GM21447 (cell line): ENCODE results near the gene TRMT112.

Experiments used
- ATAC-seq: cut with Tn5 transposase; IDR thresholded peaks from one replicate; pipeline ENCODE4 v1.9.1; 2021; ENCODE audit not compliant: unreplicated experiment

TRMT112 gene

GRCh38 chr11:64317325-64317960 is at the start of gene TRMT112:
Gene TRMT112, minus strand, starts transcription at chr11:64317559. Its CDS starts 33 bp downstream, at chr11:64317526.
- ATAC-seq, result peak; percentile 72

- no peak for ATAC-seq
Measured at GRCh38 chr11:64366751-64367150, 49.4 kb upstream of the TRMT112 start.

- no peak for ATAC-seq
Measured at GRCh38 chr11:64364911-64365310, 47.6 kb upstream of the TRMT112 start.

DNA sequence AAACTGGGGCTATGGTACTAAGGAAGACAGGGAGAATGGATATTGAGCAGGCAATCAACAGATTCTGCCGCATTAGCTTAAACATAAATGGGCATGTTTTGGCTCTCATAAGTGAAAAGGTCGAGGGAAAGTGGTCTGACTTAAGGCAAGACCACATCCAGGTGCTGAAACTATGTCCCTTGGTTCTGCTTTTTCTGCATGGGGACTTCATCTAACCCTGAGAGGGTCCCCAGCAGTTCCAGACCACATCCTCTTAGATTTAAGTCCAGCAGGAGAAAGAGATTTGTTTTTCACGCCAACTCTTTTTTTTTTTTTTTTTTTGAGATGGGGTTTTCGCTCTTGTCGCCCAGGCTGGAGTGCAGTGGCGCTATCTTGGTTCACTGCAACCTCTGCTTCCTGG is 47.1 kb upstream of the TRMT112 start:
- ATAC-seq, result no peak

- no peak for ATAC-seq
Measured at GRCh38 chr11:64362339-64362738, 45.0 kb upstream of the TRMT112 start.

DNA sequence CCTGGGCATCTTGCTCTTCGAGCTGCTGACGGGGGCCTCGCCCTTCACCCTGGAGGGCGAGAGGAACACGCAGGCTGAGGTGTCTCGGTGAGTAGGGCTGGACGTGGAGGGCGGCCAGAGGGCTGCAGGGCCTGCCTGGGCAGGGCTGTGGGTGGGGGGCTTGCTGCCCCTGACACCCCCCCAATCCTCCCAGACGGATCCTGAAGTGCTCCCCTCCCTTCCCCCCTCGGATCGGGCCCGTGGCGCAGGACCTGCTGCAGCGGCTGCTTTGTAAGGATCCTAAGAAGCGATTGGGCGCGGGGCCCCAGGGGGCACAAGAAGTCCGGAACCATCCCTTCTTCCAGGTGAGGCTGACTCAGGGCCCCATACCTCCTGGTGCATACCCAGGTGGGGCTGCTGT is 44.3 kb upstream of the TRMT112 start:
- ATAC-seq, result no peak

- ATAC-seq, result no peak
Measured at GRCh38 chr11:64360448-64360921, 43.1 kb upstream of the TRMT112 start.

GRCh38 chr11:64359712-64360445 is 42.5 kb upstream of the TRMT112 start:
- ATAC-seq, result no peak

DNA sequence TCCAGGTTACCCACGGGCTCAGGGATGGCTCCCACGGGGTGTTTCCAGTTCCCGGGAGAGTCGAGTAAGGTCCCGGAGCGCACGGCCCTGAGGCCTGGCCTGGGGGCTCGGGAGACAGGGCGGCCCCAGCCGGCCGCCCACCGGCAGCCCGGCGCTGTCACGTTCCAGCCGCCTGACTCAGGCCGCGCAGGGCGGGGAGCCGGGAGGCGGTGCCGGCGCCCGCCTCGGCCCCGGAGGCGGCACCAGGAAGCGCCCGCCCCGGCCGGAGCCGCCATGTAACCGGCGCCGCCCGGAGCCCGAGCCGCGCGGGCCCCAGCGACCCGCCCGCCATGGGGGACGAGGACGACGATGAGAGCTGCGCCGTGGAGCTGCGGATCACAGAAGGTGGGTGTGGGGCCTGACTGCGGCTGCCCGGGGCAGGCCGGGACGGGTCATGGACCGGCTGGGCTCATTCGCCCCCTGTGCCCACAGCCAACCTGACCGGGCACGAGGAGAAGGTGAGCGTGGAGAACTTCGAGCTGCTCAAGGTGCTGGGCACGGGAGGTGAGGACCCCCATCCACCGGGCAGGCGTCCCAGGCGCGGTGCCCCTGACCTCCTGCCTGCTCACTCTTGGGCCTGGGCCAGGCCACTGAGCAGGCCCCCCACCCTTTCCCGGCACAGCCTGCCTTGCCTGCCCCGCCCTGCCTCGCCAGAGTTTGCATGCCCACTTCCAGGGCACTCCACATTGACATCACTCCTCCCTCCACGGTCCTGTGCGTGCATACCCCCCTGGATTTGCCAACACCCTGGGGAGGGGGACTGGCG is 41.8 kb upstream of the TRMT112 start, which contains the start of gene RPS6KA4:
Gene RPS6KA4 (plus strand): TSS at position 256 of the 805 bp plus-strand sequence. CDS start 74 bp downstream, at position 330.
- peak; percentile 54 for ATAC-seq

GRCh38 chr11:64358536-64358906 is 41.2 kb upstream of the TRMT112 start:
- no peak for ATAC-seq

- ATAC-seq, result no peak
Measured at GRCh38 chr11:64357904-64358535, 40.7 kb upstream of the TRMT112 start.

GRCh38 chr11:64357446-64357845 is 40.1 kb upstream of the TRMT112 start:
- no peak for ATAC-seq

DNA sequence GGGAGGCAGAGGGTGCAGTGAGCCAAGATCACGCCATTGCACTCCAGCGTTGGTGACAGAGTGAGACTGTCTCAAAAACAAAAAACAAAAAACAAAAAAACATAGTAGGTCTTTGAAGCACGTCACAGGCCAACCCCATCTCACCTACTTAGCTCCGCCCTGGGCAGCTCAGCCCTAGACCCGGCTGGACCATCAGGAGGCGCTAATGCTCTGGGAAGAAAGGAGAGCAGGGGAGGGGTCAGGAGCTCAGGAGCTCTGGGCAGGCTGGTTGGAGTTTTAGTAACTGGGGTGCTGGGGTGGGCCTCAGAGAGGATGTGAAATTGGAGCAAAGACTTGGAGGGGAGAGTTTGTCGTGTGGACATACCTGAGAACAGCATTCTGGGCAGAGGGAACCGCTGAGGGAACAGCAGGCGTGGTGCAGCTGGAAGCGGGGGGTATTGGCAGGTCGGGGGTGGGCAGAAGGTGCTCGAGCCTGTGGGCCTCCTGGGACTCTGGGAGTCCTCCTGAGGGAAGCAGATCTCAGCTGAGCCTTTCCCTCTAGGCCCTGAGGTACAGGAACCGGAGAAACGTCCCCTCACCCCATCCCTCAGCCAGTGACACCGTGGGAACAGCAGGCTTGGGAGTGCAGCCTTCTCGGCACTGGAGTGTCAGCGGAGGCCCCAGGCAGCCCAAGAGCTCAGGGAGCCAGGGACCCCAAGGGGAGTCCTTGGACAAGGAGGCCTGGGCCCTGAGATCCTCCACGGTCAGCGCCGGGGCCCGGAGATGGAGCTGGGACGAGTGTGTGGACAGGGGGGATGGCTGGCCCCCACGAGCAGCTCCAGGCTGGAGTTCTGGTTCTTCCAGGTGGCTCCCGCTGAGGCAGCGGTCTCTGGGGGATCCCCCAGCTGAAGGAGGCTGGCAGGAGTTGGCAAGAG is 39.4 kb upstream of the TRMT112 start:
- ATAC-seq, result no peak

- ATAC-seq, result no peak
Measured at GRCh38 chr11:64355078-64355940, 38.0 kb upstream of the TRMT112 start.

- no peak for ATAC-seq
Measured at GRCh38 chr11:64353715-64354506, 36.6 kb upstream of the TRMT112 start.

GRCh38 chr11:64352995-64353714 is 35.8 kb upstream of the TRMT112 start:
- no peak for ATAC-seq

DNA sequence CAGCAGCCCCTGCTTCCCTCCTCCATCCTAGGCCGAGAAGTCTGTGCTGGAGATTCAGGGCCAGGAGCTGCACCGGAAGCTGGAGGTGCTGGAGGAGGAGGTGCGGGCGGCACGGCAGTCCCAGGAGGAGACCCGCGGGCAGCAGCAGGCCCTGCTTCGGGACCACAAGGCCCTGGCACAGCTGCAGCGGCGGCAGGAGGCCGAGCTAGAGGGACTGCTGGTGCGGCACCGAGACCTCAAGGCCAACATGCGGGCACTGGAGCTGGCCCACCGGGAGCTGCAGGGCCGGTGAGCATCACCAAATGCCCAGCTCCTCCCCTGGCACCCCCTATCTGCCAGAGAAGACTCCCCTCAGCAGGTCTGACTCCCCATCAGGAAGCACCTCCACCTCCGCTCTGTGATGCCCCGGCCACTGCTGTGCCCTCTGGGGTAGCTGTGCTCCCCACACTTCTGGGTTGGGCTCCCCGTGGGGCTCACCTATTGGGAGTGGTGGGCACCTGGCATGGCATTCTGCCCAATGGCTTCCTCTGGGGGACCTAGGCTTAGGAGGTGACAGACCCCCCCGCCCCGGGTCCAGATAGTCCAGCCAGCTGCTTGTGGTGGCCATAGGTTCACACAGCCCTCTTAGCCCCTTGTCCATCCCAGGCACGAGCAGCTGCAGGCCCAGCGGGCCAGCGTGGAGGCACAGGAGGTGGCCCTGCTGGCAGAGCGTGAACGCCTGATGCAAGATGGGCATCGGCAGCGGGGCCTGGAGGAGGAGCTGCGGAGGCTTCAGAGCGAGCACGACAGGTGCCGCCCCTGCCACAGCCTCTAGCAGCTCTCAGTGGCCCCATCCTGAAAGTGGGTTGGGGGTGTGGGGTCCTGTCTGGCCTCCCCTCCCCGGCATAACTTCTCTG is 35.0 kb upstream of the TRMT112 start:
- ATAC-seq, result no peak
